Transverse colon (tissue), 4 donors: ENCODE data around the gene NUMB. TPM values are rescaled to one million over a fixed set of nuclear protein-coding genes. Genes with fewer than 3 reads are reported as not detected.

Experiments
- DNase-seq: peaks from one replicate; pipeline ENCODE4 v3.0.0-alpha.2; 2019
- H3K27ac ChIP-seq, 4 donors: fragments of 200-600 bp; sonication (generic); 2 replicates each; pipeline ENCODE4 v1.5.1; 2016 to 2018; ENCODE audit warnings: inconsistent platforms in 4 of 4
- H3K27me3 ChIP-seq: fragments of 200-600 bp; sonication (generic); 2 replicates; pipeline ENCODE4 v1.5.1; 2017; ENCODE audit warnings: inconsistent platforms
- H3K36me3 ChIP-seq, 4 donors: fragments of 200-600 bp; sonication (generic); 2 replicates each; pipeline ENCODE4 v1.5.1; 2017 to 2019; ENCODE audit warnings: inconsistent platforms in 4 of 4
- H3K4me1 ChIP-seq, 4 donors: fragments of 200-600 bp; sonication (generic); 2 replicates each; pipeline ENCODE4 v1.5.1; 2017 to 2020; ENCODE audit warnings: inconsistent platforms in 4 of 4
- H3K4me3 ChIP-seq, 4 donors: fragments of 200-600 bp; sonication (generic); 1 replicate in 1 of 4; 2 replicates in 3 of 4; pipeline versions ENCODE4 v1.5.1 to v1.6.1; 2017 to 2019; ENCODE audit warnings: inconsistent platforms in 4 of 4
- H3K9me3 ChIP-seq, 2 donors: fragments of 200-600 bp; sonication (generic); 2 replicates each; pipeline ENCODE4 v1.5.1; 2017 to 2019; ENCODE audit warnings: inconsistent platforms in 2 of 2
- CTCF ChIP-seq, 5 experiments: fragments of 200-600 bp in 3 of 5; fragments of 450-650 bp in 2 of 5; sonication (generic) in 3 of 5; IDR thresholded peaks; 1 replicate in 2 of 5; 2 replicates in 3 of 5; pipeline ENCODE4 v1.5.1; 2016 to 2017; ENCODE audit warnings: antibody characterized with exemption in 5 of 5, inconsistent platforms in 3 of 5, mild to moderate bottlenecking in 2 of 5, moderate library complexity in 1 of 5
- EP300 ChIP-seq: sonication (generic); formaldehyde crosslinking; IDR thresholded peaks from one replicate; pipeline ENCODE4 v1.6.1; 2017; ENCODE audit warnings: antibody characterized with exemption, low read depth
- POLR2A ChIP-seq: fragments of 450-650 bp; IDR thresholded peaks from one replicate; pipeline ENCODE4 v1.6.1; 2016; ENCODE audit warnings: antibody characterized with exemption, mild to moderate bottlenecking, moderate library complexity
- POLR2AphosphoS5 ChIP-seq, 3 donors: sonication (generic); formaldehyde crosslinking; IDR thresholded peaks; one replicate each; pipeline ENCODE4 v1.6.1; 2016; ENCODE audit warnings: antibody characterized with exemption in 3 of 3
- WGBS, 2 donors: methylation state at CpG; one replicate each; pipeline ENCODE4 v1.1.5; 2018; ENCODE audit warnings: low coverage in 1 of 2; 5-methylcytosine and 5-hydroxymethylcytosine counted together
- in situ Hi-C, 4 donors: fragments of 200-750 bp; cut with MboI; loops; one replicate each; pipeline versions ENCODE4 v1.15.0 to v1.15.1; 2017; ENCODE audit warnings: low sequenced_read_pairs in 3 of 4, low pct_ligation_motif_present in 1 of 4, low pct_unique_long_range_greater_than_20kb in 1 of 4
- intact Hi-C: fragments of 100-400 bp; cut with DNase I; formaldehyde crosslinking; loops from one replicate; pipeline ENCODE4 v1.15.1; 2023; ENCODE audit warnings: low total_unique reads
- total RNA-seq, 4 donors: library from RNA; depleted of rRNA; stranded (reverse); fragments of >200 nt; gene quantifications; one replicate each; pipeline ENCODE4 v1.1.0, GENCODE V29; 2016

NUMB gene
- total RNA-seq, 4 donors from 2014 or later: 64.7 to 117 (median 103) TPM

DNA sequence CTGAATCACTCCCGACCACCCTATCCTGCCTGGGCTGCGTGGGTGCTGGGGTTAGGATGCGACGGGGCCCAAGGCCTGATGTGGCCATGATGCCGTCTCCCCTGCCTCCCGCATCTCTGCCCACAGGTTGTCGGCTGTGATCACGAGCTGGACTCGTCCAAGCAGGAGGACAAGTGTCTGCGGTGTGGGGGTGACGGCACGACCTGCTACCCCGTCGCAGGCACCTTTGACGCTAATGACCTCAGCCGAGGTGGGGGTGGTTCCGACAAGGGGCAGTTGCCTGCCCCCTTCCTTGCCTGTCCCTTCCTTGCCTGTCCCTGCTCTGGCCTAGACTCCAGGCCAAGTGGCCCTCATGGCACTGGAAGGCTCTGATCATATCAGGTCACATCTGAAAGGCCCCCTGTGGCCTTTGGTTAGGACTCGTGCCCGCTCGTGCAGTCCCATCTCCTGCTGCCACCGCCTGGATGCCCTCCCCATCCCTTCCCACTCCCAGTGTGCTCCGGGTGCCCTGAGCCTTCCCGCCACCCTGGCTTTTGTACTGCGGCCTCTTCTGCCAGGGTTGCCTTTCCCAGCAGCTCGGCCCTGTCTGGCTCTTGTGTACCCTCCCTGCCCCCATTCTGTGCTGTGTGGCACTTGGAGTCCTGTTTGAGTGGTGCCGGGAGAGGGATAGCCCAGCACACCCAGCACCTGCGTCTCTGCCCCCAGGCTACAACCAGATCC is 207.4 kb downstream of the NUMB start:
- 95% methylated on average over 27 of the region's 27 CpGs; no CpG with 5 or more reads in 1 of the 2 donors for WGBS, 2 donors
- in situ Hi-C loops (no loop called here), intact Hi-C loops (no loop called here)
- no peaks in the 10 kb centered on the region for H3K9me3 ChIP-seq
- H3K27me3 ChIP-seq: no peaks in the 10 kb centered on the region
- no peak overlapping the region for H3K4me3 ChIP-seq
- TF ChIP-seq EP300 (no peak), CTCF (IDR thresholded peaks at IDR 0.05) (no peak), POLR2A (no peak), POLR2AphosphoS5 (IDR thresholded peaks at IDR 0.05) (no peak)
- no peak for DNase-seq
- H3K4me1 ChIP-seq: peaks cover 0 to 2% (median 0%) of the 10 kb centered on the region in 4 donors
- H3K36me3 ChIP-seq: no peaks in the 10 kb centered on the region
- H3K27ac ChIP-seq: no peak overlapping the region

- Histone ChIP-seq H3K36me3 (no peaks in the 10 kb centered on the region), H3K4me3 (no peak overlapping the region), H3K4me1 (peaks cover 0 to 9% (median 2%) of the 10 kb centered on the region in 4 donors), H3K27me3 (no peaks in the 10 kb centered on the region), H3K9me3 (no peaks in the 10 kb centered on the region), H3K27ac (no peak overlapping the region)
- WGBS, 2 donors: 93% methylated on average over 11 of the region's 11 CpGs; no CpG with 5 or more reads in 1 of the 2 donors
- no peak for TF ChIP-seq POLR2A
- TF ChIP-seq EP300: no peak
- no peak for TF ChIP-seq CTCF (IDR thresholded peaks at IDR 0.05)
- no peak for TF ChIP-seq POLR2AphosphoS5 (IDR thresholded peaks at IDR 0.05)
- in situ Hi-C loops: no loop called here
- intact Hi-C loops: no loop called here
- no peak for DNase-seq
Measured at GRCh38 chr14:73250317-73250713, 208.0 kb downstream of the NUMB start.

GRCh38 chr14:73249564-73250316 is 208.6 kb downstream of the NUMB start:
- Histone ChIP-seq H3K27ac (no peak overlapping the region), H3K4me3 (no peak overlapping the region), H3K36me3 (no peaks in the 10 kb centered on the region), H3K4me1 (peaks cover 0 to 9% (median 2%) of the 10 kb centered on the region in 4 donors), H3K27me3 (no peaks in the 10 kb centered on the region), H3K9me3 (no peaks in the 10 kb centered on the region)
- intact Hi-C loops: no loop called here
- TF ChIP-seq EP300: no peak
- no peak for TF ChIP-seq CTCF (IDR thresholded peaks at IDR 0.05)
- TF ChIP-seq POLR2AphosphoS5 (IDR thresholded peaks at IDR 0.05): no peak
- no peak for TF ChIP-seq POLR2A
- in situ Hi-C loops: no loop called here
- DNase-seq: no peak
- 84 to 86% methylated on average over 5 to 13 of the region's 13 CpGs for WGBS, 2 donors

- no peak overlapping the region for H3K4me3 ChIP-seq
- DNase-seq: no peak
- no peaks in the 10 kb centered on the region for H3K27me3 ChIP-seq
- intact Hi-C loops: no loop called here
- H3K9me3 ChIP-seq: no peaks in the 10 kb centered on the region
- H3K36me3 ChIP-seq: no peaks in the 10 kb centered on the region
- TF ChIP-seq POLR2AphosphoS5 (IDR thresholded peaks at IDR 0.05) (no peak), EP300 (no peak), POLR2A (no peak), CTCF (IDR thresholded peaks at IDR 0.05) (no peak)
- H3K4me1 ChIP-seq: peaks cover 0 to 9% (median 2%) of the 10 kb centered on the region in 4 donors
- H3K27ac ChIP-seq: no peak overlapping the region
- WGBS, 2 donors: 100% methylated on average over 1 of the region's 1 CpG; no CpG with 5 or more reads in 1 of the 2 donors
- in situ Hi-C loops: no loop called here
Measured at GRCh38 chr14:73249108-73249507, 209.2 kb downstream of the NUMB start.
